ENCODE data around the gene EIF2S1. TPM values are rescaled to one million over a fixed set of nuclear protein-coding genes. Genes with fewer than 3 reads are reported as not detected.
"Not testable (repeated sequence)": the region's sequence is repeated elsewhere in the genome, so short reads cannot be mapped to it uniquely, and the experiment has no call there.

EIF2S1 gene
- total and polyA plus RNA-seq, 4 donors, result 53.8 to 81.0 (median 59.1) TPM

GRCh38 chr14:67411820-67412421 lies 51.8 kb downstream of the EIF2S1 start, which contains the start of gene PLEK2:
TSS of gene PLEK2 (minus strand) at chr14:67412165. CDS start at chr14:67412059, 106 bp downstream.
- intact Hi-C loops (cut with DNase I), result no loop called here
- WGBS, 2 donors, result 3 to 4% methylated on average over 43 to 63 of the region's 63 CpGs
- peak; percentile 49 for ATAC-seq (ENCODE audit: low FRiP score)
- H3K9me3 ChIP-seq (ENCODE audit: control insufficient read depth, low read length), result no peaks in the 10 kb centered on the region
- no peaks in the 10 kb centered on the region for H3K4me1 ChIP-seq (ENCODE audit: control insufficient read depth in 1 of 2, insufficient read depth in 2 of 2, low read length in 2 of 2)
- DNase-seq, result peak; percentile 72 to 81
- no peaks in the 10 kb centered on the region for H3K27me3 ChIP-seq (ENCODE audit: control insufficient read depth in 1 of 2, insufficient read depth in 2 of 2, low read length in 1 of 2)
- H3K4me3 ChIP-seq (ENCODE audit: low read length in 2 of 2), result peak within 1 kb of the TSS in 1 of 2 donors; percentile 35
- no peaks in the 10 kb centered on the region for H3K36me3 ChIP-seq (ENCODE audit: control insufficient read depth in 1 of 2, insufficient read depth in 2 of 2, low read length in 1 of 2)
- no peak within 1 kb of the TSS for H3K27ac ChIP-seq (ENCODE audit: low read depth in 1 of 2, low read length in 2 of 2)

GRCh38 chr14:67413806-67414769 lies 54.0 kb downstream of the EIF2S1 start:
- H3K36me3 ChIP-seq (ENCODE audit: control insufficient read depth in 1 of 2, insufficient read depth in 2 of 2, low read length in 1 of 2), result no peaks in the 10 kb centered on the region
- peak; percentile 64 to 70 for DNase-seq
- intact Hi-C loops (cut with DNase I), result no loop called here
- 50 to 78% methylated on average over 2 to 3 of the region's 3 CpGs for WGBS, 2 donors
- no peaks in the 10 kb centered on the region for H3K9me3 ChIP-seq (ENCODE audit: control insufficient read depth, low read length)
- H3K4me1 ChIP-seq (ENCODE audit: control insufficient read depth in 1 of 2, insufficient read depth in 2 of 2, low read length in 2 of 2), result no peaks in the 10 kb centered on the region
- no peak overlapping the region for H3K27ac ChIP-seq (ENCODE audit: low read depth in 1 of 2, low read length in 2 of 2)
- no peak overlapping the region for H3K4me3 ChIP-seq (ENCODE audit: low read length in 2 of 2)
- H3K27me3 ChIP-seq (ENCODE audit: control insufficient read depth in 1 of 2, insufficient read depth in 2 of 2, low read length in 1 of 2), result no peaks in the 10 kb centered on the region
- ATAC-seq (ENCODE audit: low FRiP score), result no peak

- H3K36me3 ChIP-seq (ENCODE audit: control insufficient read depth in 1 of 2, insufficient read depth in 2 of 2, low read length in 1 of 2); intact Hi-C loops (cut with DNase I); H3K27ac ChIP-seq (ENCODE audit: low read depth in 1 of 2, low read length in 2 of 2); ATAC-seq (ENCODE audit: low FRiP score); H3K9me3 ChIP-seq (ENCODE audit: control insufficient read depth, low read length); DNase-seq; H3K4me1 ChIP-seq (ENCODE audit: control insufficient read depth in 1 of 2, insufficient read depth in 2 of 2, low read length in 2 of 2); H3K27me3 ChIP-seq (ENCODE audit: control insufficient read depth in 1 of 2, insufficient read depth in 2 of 2, low read length in 1 of 2); H3K4me3 ChIP-seq (ENCODE audit: low read length in 2 of 2): not testable (repeated sequence)
- 91% methylated on average over 5 of the region's 5 CpGs for WGBS, 2 donors
Measured at GRCh38 chr14:67415610-67416009, 55.5 kb downstream of the EIF2S1 start.

- DNase-seq (peak in 1 of 2 donors; percentile 36), ATAC-seq (ENCODE audit: low FRiP score) (no peak)
- intact Hi-C loops (cut with DNase I), result no loop called here
- Histone ChIP-seq H3K4me1 (ENCODE audit: control insufficient read depth in 1 of 2, insufficient read depth in 2 of 2, low read length in 2 of 2) (no peaks in the 10 kb centered on the region), H3K4me3 (ENCODE audit: low read length in 2 of 2) (no peak overlapping the region), H3K27me3 (ENCODE audit: control insufficient read depth in 1 of 2, insufficient read depth in 2 of 2, low read length in 1 of 2) (no peaks in the 10 kb centered on the region), H3K9me3 (ENCODE audit: control insufficient read depth, low read length) (no peaks in the 10 kb centered on the region), H3K27ac (ENCODE audit: low read depth in 1 of 2, low read length in 2 of 2) (no peak overlapping the region), H3K36me3 (ENCODE audit: control insufficient read depth in 1 of 2, insufficient read depth in 2 of 2, low read length in 1 of 2) (no peaks in the 10 kb centered on the region)
- 58 to 64% methylated on average over 8 of the region's 8 CpGs for WGBS, 2 donors
Measured at GRCh38 chr14:67416085-67416484, 56.0 kb downstream of the EIF2S1 start.

- H3K36me3 ChIP-seq (ENCODE audit: control insufficient read depth in 1 of 2, insufficient read depth in 2 of 2, low read length in 1 of 2), result no peaks in the 10 kb centered on the region
- no peak for DNase-seq
- no peak for ATAC-seq (ENCODE audit: low FRiP score)
- 85 to 86% methylated on average over 2 of the region's 2 CpGs for WGBS, 2 donors
- no peaks in the 10 kb centered on the region for H3K27me3 ChIP-seq (ENCODE audit: control insufficient read depth in 1 of 2, insufficient read depth in 2 of 2, low read length in 1 of 2)
- no peaks in the 10 kb centered on the region for H3K9me3 ChIP-seq (ENCODE audit: control insufficient read depth, low read length)
- intact Hi-C loops (cut with DNase I), result no loop called here
- H3K4me3 ChIP-seq (ENCODE audit: low read length in 2 of 2), result no peak overlapping the region
- H3K27ac ChIP-seq (ENCODE audit: low read depth in 1 of 2, low read length in 2 of 2), result no peak overlapping the region
- H3K4me1 ChIP-seq (ENCODE audit: control insufficient read depth in 1 of 2, insufficient read depth in 2 of 2, low read length in 2 of 2), result no peaks in the 10 kb centered on the region
Measured at GRCh38 chr14:67416810-67417209, 56.7 kb downstream of the EIF2S1 start.

- H3K27ac ChIP-seq (ENCODE audit: low read depth in 1 of 2, low read length in 2 of 2), result no peak overlapping the region
- no peaks in the 10 kb centered on the region for H3K36me3 ChIP-seq (ENCODE audit: control insufficient read depth in 1 of 2, insufficient read depth in 2 of 2, low read length in 1 of 2)
- H3K4me1 ChIP-seq (ENCODE audit: control insufficient read depth in 1 of 2, insufficient read depth in 2 of 2, low read length in 2 of 2), result no peaks in the 10 kb centered on the region
- intact Hi-C loops (cut with DNase I), result no loop called here
- no peaks in the 10 kb centered on the region for H3K9me3 ChIP-seq (ENCODE audit: control insufficient read depth, low read length)
- no peaks in the 10 kb centered on the region for H3K27me3 ChIP-seq (ENCODE audit: control insufficient read depth in 1 of 2, insufficient read depth in 2 of 2, low read length in 1 of 2)
- ATAC-seq (ENCODE audit: low FRiP score) (no peak), DNase-seq (peak in 1 of 2 donors; percentile 12)
- H3K4me3 ChIP-seq (ENCODE audit: low read length in 2 of 2), result no peak overlapping the region
- 64 to 77% methylated on average over 3 of the region's 3 CpGs for WGBS, 2 donors
Measured at GRCh38 chr14:67417633-67418032, 57.5 kb downstream of the EIF2S1 start.

- intact Hi-C loops (cut with DNase I), result no loop called here
- 77% methylated on average over 11 of the region's 11 CpGs for WGBS, 2 donors
Measured at GRCh38 chr14:67418401-67419191, 58.5 kb downstream of the EIF2S1 start.

GRCh38 chr14:67420102-67420739 lies 60.1 kb downstream of the EIF2S1 start:
- H3K4me1 ChIP-seq (ENCODE audit: control insufficient read depth in 1 of 2, insufficient read depth in 2 of 2, low read length in 2 of 2), result no peaks in the 10 kb centered on the region
- no peak overlapping the region for H3K4me3 ChIP-seq (ENCODE audit: low read length in 2 of 2)
- DNase-seq, result peak in 1 of 2 donors; percentile 50
- H3K36me3 ChIP-seq (ENCODE audit: control insufficient read depth in 1 of 2, insufficient read depth in 2 of 2, low read length in 1 of 2), result no peaks in the 10 kb centered on the region
- H3K9me3 ChIP-seq (ENCODE audit: control insufficient read depth, low read length), result no peaks in the 10 kb centered on the region
- 76% methylated on average over 12 of the region's 12 CpGs for WGBS, 2 donors
- H3K27me3 ChIP-seq (ENCODE audit: control insufficient read depth in 1 of 2, insufficient read depth in 2 of 2, low read length in 1 of 2), result no peaks in the 10 kb centered on the region
- ATAC-seq (ENCODE audit: low FRiP score), result no peak
- intact Hi-C loops (cut with DNase I), result loop anchor here in 1 of 2 donors (10.0 kb wide), 1 partner anchor 285 kb away; the partner anchor contains the start of gene RDH12
- H3K27ac ChIP-seq (ENCODE audit: low read depth in 1 of 2, low read length in 2 of 2), result no peak overlapping the region

More at GRCh38 chr14:67418401-67419191, 58.5 kb downstream of the EIF2S1 start:
- no peaks in the 10 kb centered on the region for H3K4me1 ChIP-seq (ENCODE audit: control insufficient read depth in 1 of 2, insufficient read depth in 2 of 2, low read length in 2 of 2)
- no peaks in the 10 kb centered on the region for H3K27me3 ChIP-seq (ENCODE audit: control insufficient read depth in 1 of 2, insufficient read depth in 2 of 2, low read length in 1 of 2)
- ATAC-seq (ENCODE audit: low FRiP score) (no peak), DNase-seq (peak in 1 of 2 donors; percentile 31)
- no peak overlapping the region for H3K4me3 ChIP-seq (ENCODE audit: low read length in 2 of 2)
- no peaks in the 10 kb centered on the region for H3K36me3 ChIP-seq (ENCODE audit: control insufficient read depth in 1 of 2, insufficient read depth in 2 of 2, low read length in 1 of 2)
- H3K9me3 ChIP-seq (ENCODE audit: control insufficient read depth, low read length), result no peaks in the 10 kb centered on the region
- H3K27ac ChIP-seq (ENCODE audit: low read depth in 1 of 2, low read length in 2 of 2), result no peak overlapping the region
